ENCODE results near the gene CUX1.
A peak's percentile ranks its signal among the peaks of the same experiment; 100 is the strongest.

The CUX1 gene

DNA sequence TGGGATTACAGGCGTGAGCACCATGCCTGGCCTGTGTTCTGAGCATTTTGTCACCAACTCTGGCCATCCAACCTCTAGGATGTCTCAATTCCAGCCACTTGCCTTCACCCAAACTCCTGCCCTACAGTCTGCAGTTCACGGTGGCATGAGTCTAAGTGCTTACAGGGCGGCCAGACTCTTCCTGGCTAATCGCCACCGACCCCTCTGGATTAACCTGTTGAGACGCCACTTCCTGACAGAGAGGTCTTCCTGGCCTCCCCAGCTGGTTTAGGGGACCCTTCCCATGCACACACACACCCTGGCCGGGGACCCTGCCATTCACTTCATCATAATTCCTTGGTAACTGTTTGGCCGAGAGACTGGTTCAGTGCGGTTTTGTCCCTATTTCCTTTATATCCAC, 257.7 kb downstream of the CUX1 start:
- Mint-ChIP-seq H3K36me3 (peaks cover 30 to 31% of the 10 kb centered on the region in 2 donors), H3K27me3 (no peaks in the 10 kb centered on the region), H3K27ac (no peak overlapping the region), H3K4me1 (peaks cover 6 to 20% of the 10 kb centered on the region in 2 donors), H3K4me3 (no peak overlapping the region), H3K9me3 (no peaks in the 10 kb centered on the region)
- DNase-seq: no peak
- no peak for ATAC-seq (replicated peaks)

DNA sequence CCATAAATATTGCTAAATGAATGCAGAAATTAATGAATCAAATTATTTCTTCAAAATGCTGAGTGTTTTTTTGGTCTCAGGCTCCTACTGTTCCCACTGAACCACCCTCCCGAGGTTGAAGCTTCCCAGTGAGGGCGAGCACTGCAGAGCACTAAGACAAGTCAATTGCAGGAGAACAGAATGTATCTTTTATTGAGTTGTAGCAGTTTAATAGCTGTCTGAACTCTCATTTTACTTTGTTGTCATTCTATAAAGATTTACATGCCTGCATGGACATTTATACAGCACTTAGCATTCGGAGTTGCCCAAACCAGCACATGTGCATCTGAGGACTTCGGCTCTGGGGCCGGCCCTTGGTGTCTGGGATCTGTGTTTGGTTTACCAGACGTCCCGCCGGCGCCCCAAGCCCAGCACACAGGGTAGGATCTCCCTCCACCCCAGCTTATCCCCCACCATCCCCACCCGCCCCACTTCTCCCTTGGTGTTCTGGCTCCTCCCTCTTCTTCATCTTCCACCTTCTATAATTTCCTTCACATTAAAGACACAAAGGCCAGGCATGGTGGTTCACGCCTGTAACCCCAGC, 258.2 kb downstream of the CUX1 start:
- Mint-ChIP-seq H3K27ac (no peak overlapping the region), H3K36me3 (peaks cover 29% of the 10 kb centered on the region in 2 donors), H3K4me3 (no peak overlapping the region), H3K27me3 (no peaks in the 10 kb centered on the region), H3K9me3 (no peaks in the 10 kb centered on the region), H3K4me1 (peaks cover 7 to 25% of the 10 kb centered on the region in 2 donors)
- DNase-seq (no peak), ATAC-seq (replicated peaks) (no peak)

GRCh38 chr7:102077081-102077480, 259.7 kb downstream of the CUX1 start:
- no peaks in the 10 kb centered on the region for H3K9me3 Mint-ChIP-seq
- peaks cover 31% of the 10 kb centered on the region in 2 donors for H3K36me3 Mint-ChIP-seq
- no peak overlapping the region for H3K27ac Mint-ChIP-seq
- DNase-seq (no peak), ATAC-seq (replicated peaks) (no peak)
- no peak overlapping the region for H3K4me3 Mint-ChIP-seq
- peaks cover 15 to 36% of the 10 kb centered on the region in 2 donors for H3K4me1 Mint-ChIP-seq
- H3K27me3 Mint-ChIP-seq: no peaks in the 10 kb centered on the region

- ATAC-seq (replicated peaks): no peak
- peaks cover 15 to 36% of the 10 kb centered on the region in 2 donors for H3K4me1 Mint-ChIP-seq
- H3K36me3 Mint-ChIP-seq: peaks cover 28 to 37% of the 10 kb centered on the region in 2 donors
- H3K27me3 Mint-ChIP-seq: no peaks in the 10 kb centered on the region
- no peak for DNase-seq
- H3K27ac Mint-ChIP-seq: peak overlapping the region; percentile 42
- no peak overlapping the region for H3K4me3 Mint-ChIP-seq
- peaks cover 0 to 3% of the 10 kb centered on the region in 2 donors for H3K9me3 Mint-ChIP-seq
Observed at GRCh38 chr7:102079140-102080018, 262.0 kb downstream of the CUX1 start.

- peaks cover 28 to 33% of the 10 kb centered on the region in 2 donors for H3K36me3 Mint-ChIP-seq
- H3K27ac Mint-ChIP-seq: peak overlapping the region; percentile 42
- H3K4me1 Mint-ChIP-seq: peaks cover 15 to 36% of the 10 kb centered on the region in 2 donors
- peaks cover 0 to 3% of the 10 kb centered on the region in 2 donors for H3K9me3 Mint-ChIP-seq
- no peak overlapping the region for H3K4me3 Mint-ChIP-seq
- no peak for ATAC-seq (replicated peaks)
- DNase-seq: no peak
- no peaks in the 10 kb centered on the region for H3K27me3 Mint-ChIP-seq
Observed at GRCh38 chr7:102080019-102080433, 262.6 kb downstream of the CUX1 start.

GRCh38 chr7:102080434-102081243, 263.2 kb downstream of the CUX1 start:
- Mint-ChIP-seq H3K4me1 (peaks cover 15 to 36% of the 10 kb centered on the region in 2 donors), H3K27me3 (no peaks in the 10 kb centered on the region), H3K36me3 (peaks cover 30 to 33% of the 10 kb centered on the region in 2 donors), H3K4me3 (no peak overlapping the region), H3K27ac (peak overlapping the region; percentile 15), H3K9me3 (peaks cover 3% of the 10 kb centered on the region in 2 donors)
- ATAC-seq (replicated peaks): no peak
- no peak for DNase-seq

DNA sequence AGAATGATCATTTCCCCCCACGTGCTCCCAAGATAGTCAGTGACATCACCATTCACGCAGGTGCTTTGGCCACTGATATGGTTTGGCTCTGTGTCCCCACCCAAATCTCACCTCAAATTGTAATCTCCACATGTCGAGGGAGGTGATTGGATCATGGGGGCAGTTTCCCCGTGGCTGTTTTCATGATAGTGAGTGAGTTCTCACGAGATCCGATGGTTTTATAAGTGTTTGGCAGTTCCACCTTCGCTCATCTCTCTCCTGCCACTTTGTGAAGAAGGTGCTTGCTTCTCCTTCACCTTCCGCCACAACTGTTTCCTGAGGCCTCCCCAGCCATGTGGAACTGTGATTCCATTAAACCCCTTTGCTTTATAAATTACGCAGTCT, 263.8 kb downstream of the CUX1 start:
- no peak for ATAC-seq (replicated peaks)
- Mint-ChIP-seq H3K27ac (no peak overlapping the region), H3K9me3 (peaks cover 5% of the 10 kb centered on the region in 2 donors), H3K36me3 (peaks cover 31 to 36% of the 10 kb centered on the region in 2 donors), H3K27me3 (no peaks in the 10 kb centered on the region), H3K4me1 (peaks cover 15 to 36% of the 10 kb centered on the region in 2 donors), H3K4me3 (no peak overlapping the region)
- DNase-seq: no peak

- no peak overlapping the region for H3K4me3 Mint-ChIP-seq
- peaks cover 6 to 7% of the 10 kb centered on the region in 2 donors for H3K9me3 Mint-ChIP-seq
- H3K4me1 Mint-ChIP-seq: peaks cover 11 to 30% of the 10 kb centered on the region in 2 donors
- ATAC-seq (replicated peaks) (no peak), DNase-seq (no peak)
- no peak overlapping the region for H3K27ac Mint-ChIP-seq
- H3K36me3 Mint-ChIP-seq: peaks cover 33 to 38% of the 10 kb centered on the region in 2 donors
- H3K27me3 Mint-ChIP-seq: no peaks in the 10 kb centered on the region
Observed at GRCh38 chr7:102082693-102083368, 265.4 kb downstream of the CUX1 start.

DNA sequence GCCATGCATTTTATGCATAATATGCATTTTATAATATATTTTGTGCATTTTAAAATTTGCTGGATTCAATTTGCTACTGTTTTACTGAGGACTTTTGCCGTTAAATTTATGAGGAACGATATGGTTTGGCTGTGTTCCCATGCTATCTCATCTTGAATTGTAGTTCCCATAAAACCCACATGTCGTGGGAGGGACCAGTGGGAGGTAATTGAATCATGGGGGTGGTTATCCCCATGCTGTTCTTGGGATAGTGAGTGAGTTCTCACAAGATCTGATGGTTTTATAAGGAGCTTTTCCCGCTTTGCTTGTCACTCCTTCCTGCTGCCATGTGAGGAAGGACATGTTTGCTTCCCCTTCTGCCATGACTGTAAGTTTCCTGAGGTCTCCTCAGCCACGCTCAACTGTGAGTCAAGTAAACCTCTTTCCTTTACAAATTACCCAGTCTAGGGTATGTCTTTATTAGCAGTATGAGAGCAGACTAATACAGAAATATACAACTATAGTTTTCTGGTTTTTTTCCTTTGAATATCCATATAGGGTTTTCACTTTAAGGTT, 267.9 kb downstream of the CUX1 start:
- no peak overlapping the region for H3K27ac Mint-ChIP-seq
- no peak for ATAC-seq (replicated peaks)
- no peaks in the 10 kb centered on the region for H3K27me3 Mint-ChIP-seq
- peaks cover 9 to 15% of the 10 kb centered on the region in 2 donors for H3K4me1 Mint-ChIP-seq
- H3K4me3 Mint-ChIP-seq: no peak overlapping the region
- peaks cover 45 to 49% of the 10 kb centered on the region in 2 donors for H3K36me3 Mint-ChIP-seq
- peaks cover 15 to 18% of the 10 kb centered on the region in 2 donors for H3K9me3 Mint-ChIP-seq
- DNase-seq: no peak

DNA sequence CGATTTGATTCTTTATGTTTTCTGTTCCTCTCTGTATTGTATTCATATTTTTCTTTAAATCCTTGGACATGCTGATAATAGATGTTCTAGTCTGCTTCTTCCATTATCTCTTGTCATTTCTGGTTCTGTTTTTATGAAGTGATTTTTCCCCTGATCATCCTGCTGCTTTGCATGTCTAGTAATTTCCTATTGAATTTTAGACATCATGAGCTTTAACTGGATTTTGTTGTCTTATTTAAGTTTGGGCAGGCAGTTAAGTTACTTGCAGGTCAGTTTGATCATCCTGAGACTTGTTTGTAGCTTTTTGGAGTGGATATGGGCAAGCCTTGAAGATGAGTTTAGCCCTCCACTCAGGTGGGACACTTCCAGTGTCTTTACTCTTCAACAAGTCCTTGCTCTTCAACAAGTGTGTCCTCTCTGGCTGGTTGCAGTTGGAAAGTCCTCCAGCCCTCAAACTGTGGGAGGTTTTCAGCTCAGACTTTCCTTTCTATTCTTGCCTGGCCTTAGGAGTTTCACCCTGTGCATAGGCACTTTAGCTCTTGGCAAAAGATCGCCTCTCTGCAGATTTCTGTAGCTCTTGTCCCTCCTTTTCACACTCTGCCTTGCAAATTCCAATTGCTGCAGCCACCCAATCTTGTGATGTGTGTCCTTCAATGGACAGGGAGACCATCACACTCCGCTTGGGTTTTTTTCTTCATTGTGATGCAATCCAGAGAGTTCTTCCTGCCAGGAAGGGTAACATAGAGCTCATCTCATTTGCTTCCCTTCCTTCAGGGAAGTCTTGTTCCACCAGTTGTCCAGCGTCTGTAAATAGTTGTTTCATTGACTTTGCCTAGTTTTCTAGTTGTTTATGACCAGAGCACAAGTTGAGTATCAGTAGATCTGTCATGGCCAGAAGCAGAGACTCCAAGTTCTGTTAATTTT, 272.0 kb downstream of the CUX1 start:
- H3K4me1 Mint-ChIP-seq: peaks cover 0 to 5% of the 10 kb centered on the region in 2 donors
- H3K36me3 Mint-ChIP-seq: peaks cover 32 to 37% of the 10 kb centered on the region in 2 donors

GRCh38 chr7:102093599-102094315, 276.3 kb downstream of the CUX1 start:
- H3K4me3 Mint-ChIP-seq: no peak overlapping the region
- peaks cover 7 to 10% of the 10 kb centered on the region in 2 donors for H3K9me3 Mint-ChIP-seq
- peaks cover 24 to 36% of the 10 kb centered on the region in 2 donors for H3K36me3 Mint-ChIP-seq
- no peak for DNase-seq
- ATAC-seq (replicated peaks): no peak
- H3K27ac Mint-ChIP-seq: peak overlapping the region; percentile 9
- H3K4me1 Mint-ChIP-seq: peaks cover 0 to 5% of the 10 kb centered on the region in 2 donors
- no peaks in the 10 kb centered on the region for H3K27me3 Mint-ChIP-seq

More for the DNA sequence above, 272.0 kb downstream of the CUX1 start:
- H3K27ac Mint-ChIP-seq: no peak overlapping the region
- H3K27me3 Mint-ChIP-seq: no peaks in the 10 kb centered on the region
- H3K9me3 Mint-ChIP-seq: peaks cover 12 to 18% of the 10 kb centered on the region in 2 donors
- DNase-seq (no peak), ATAC-seq (replicated peaks) (no peak)
- H3K4me3 Mint-ChIP-seq: no peak overlapping the region

GRCh38 chr7:102094316-102094650, 276.9 kb downstream of the CUX1 start:
- Mint-ChIP-seq H3K4me3 (no peak overlapping the region), H3K4me1 (peaks cover 0 to 5% of the 10 kb centered on the region in 2 donors), H3K27me3 (no peaks in the 10 kb centered on the region), H3K9me3 (peaks cover 4 to 5% of the 10 kb centered on the region in 2 donors), H3K36me3 (peaks cover 22 to 31% of the 10 kb centered on the region in 2 donors), H3K27ac (no peak overlapping the region)
- ATAC-seq (replicated peaks): no peak
- DNase-seq: no peak

Data from stimulated activated naive B cell treated with anti-CD40 and anti-IgM and Interleukin-4, amounts not matched to agents 10 μg/mL and 1 μg/mL and 100 μg/mL, for 72 hours (primary cell).